PC-9 (cell line): ENCODE measurements around the gene NUTF2.

Source experiments
- CTCF ChIP-seq: fragments of 200-600 bp; sonication (generic); conservative IDR thresholded peaks from 2 replicates; pipeline ENCODE4 v1.6.1; 2017; ENCODE audit warnings: mixed run types, antibody characterized with exemption, mild to moderate bottlenecking, moderate library complexity
- EZH2 ChIP-seq: fragments of 200-600 bp; sonication (generic); IDR thresholded peaks from 2 replicates; pipeline ENCODE4 v1.8.0; 2017; ENCODE audit warnings: antibody characterized with exemption, low read depth

GRCh38 chr16:67833415-67834241, 13.1 kb upstream of the NUTF2 start:
- TF ChIP-seq CTCF, result no peak
- no peak for TF ChIP-seq EZH2
